ENCODE results near the gene FAM151B. TPM values are rescaled to one million over a fixed set of nuclear protein-coding genes. Genes with fewer than 3 reads are reported as not detected.
A peak's percentile ranks its signal among the peaks of the same experiment; 100 is the strongest.

Gene FAM151B
- total and polyA plus RNA-seq, 7 experiments from 2014 or later: 0.11 to 3.4 (median 0.43) TPM; not detected in 2

- Mint-ChIP-seq H3K9me3 (peaks cover 0 to 1% (median 0%) of the 10 kb centered on the region in 11 donors), H3K4me3 (no peak overlapping the region), H3K36me3 (peaks cover 0 to 12% (median 0%) of the 10 kb centered on the region in 5 donors), H3K4me1 (peaks cover 0 to 3% (median 0%) of the 10 kb centered on the region in 7 donors), H3K27ac (no peak overlapping the region), H3K27me3 (peaks cover 0 to 2% (median 0%) of the 10 kb centered on the region in 5 donors)
- intact Hi-C loops (cut with micrococcal nuclease): no loop called here
- Histone ChIP-seq H3K4me1 (ENCODE audit: control insufficient read depth in 2 of 2, insufficient read depth in 2 of 2, low read length in 2 of 2) (no peaks in the 10 kb centered on the region), H3K4me3 (ENCODE audit: low read length) (no peak overlapping the region), H3K9me3 (ENCODE audit: control insufficient read depth in 2 of 3, low read length in 3 of 3) (no peaks in the 10 kb centered on the region), H3K36me3 (ENCODE audit: control insufficient read depth in 2 of 3, insufficient read depth in 3 of 3, low read length in 3 of 3) (no peaks in the 10 kb centered on the region), H3K27ac (ENCODE audit: low read depth, low read length) (no peak overlapping the region), H3K27me3 (ENCODE audit: control insufficient read depth in 2 of 2, insufficient read depth in 2 of 2, low read length in 2 of 2) (no peaks in the 10 kb centered on the region)
- ATAC-seq (no peak), DNase-seq (no peak)
- ChIA-PET CTCF (no interaction called here), POLR2A (no interaction called here)
Measured at GRCh38 chr5:80509362-80509761, 21.5 kb downstream of the FAM151B start.

- Histone ChIP-seq H3K9me3 (ENCODE audit: control insufficient read depth in 2 of 3, low read length in 3 of 3) (no peaks in the 10 kb centered on the region), H3K36me3 (ENCODE audit: control insufficient read depth in 2 of 3, insufficient read depth in 3 of 3, low read length in 3 of 3) (no peaks in the 10 kb centered on the region), H3K4me1 (ENCODE audit: control insufficient read depth in 2 of 2, insufficient read depth in 2 of 2, low read length in 2 of 2) (no peaks in the 10 kb centered on the region), H3K27me3 (ENCODE audit: control insufficient read depth in 2 of 2, insufficient read depth in 2 of 2, low read length in 2 of 2) (no peaks in the 10 kb centered on the region), H3K4me3 (ENCODE audit: low read length) (no peak overlapping the region), H3K27ac (ENCODE audit: low read depth, low read length) (no peak overlapping the region)
- DNase-seq: peak in 1 of 9 donors; percentile 26
- CTCF ChIA-PET: no interaction called here
- Mint-ChIP-seq H3K9me3 (no peaks in the 10 kb centered on the region), H3K27me3 (no peaks in the 10 kb centered on the region), H3K4me1 (no peaks in the 10 kb centered on the region), H3K36me3 (peaks cover 0 to 4% (median 0%) of the 10 kb centered on the region in 5 donors), H3K27ac (no peak overlapping the region), H3K4me3 (no peak overlapping the region)
- POLR2A ChIA-PET: no interaction called here
- intact Hi-C loops (cut with micrococcal nuclease): no loop called here
- no peak for ATAC-seq
Measured at GRCh38 chr5:80516826-80517225, 28.9 kb downstream of the FAM151B start.

GRCh38 chr5:80540691-80541090, 52.8 kb downstream of the FAM151B start:
- Mint-ChIP-seq H3K9me3 (peaks cover 0 to 13% (median 2%) of the 10 kb centered on the region in 11 donors), H3K27ac (no peak overlapping the region), H3K4me1 (peaks cover 0 to 5% (median 0%) of the 10 kb centered on the region in 7 donors), H3K4me3 (no peak overlapping the region), H3K27me3 (peaks cover 0 to 4% (median 0%) of the 10 kb centered on the region in 5 donors), H3K36me3 (peaks cover 0 to 4% (median 0%) of the 10 kb centered on the region in 5 donors)
- Histone ChIP-seq H3K4me1 (ENCODE audit: control insufficient read depth in 2 of 2, insufficient read depth in 2 of 2, low read length in 2 of 2) (no peaks in the 10 kb centered on the region), H3K36me3 (ENCODE audit: control insufficient read depth in 2 of 3, insufficient read depth in 3 of 3, low read length in 3 of 3) (no peaks in the 10 kb centered on the region), H3K9me3 (ENCODE audit: control insufficient read depth in 2 of 3, low read length in 3 of 3) (no peaks in the 10 kb centered on the region), H3K27ac (ENCODE audit: low read depth, low read length) (no peak overlapping the region), H3K4me3 (ENCODE audit: low read length) (no peak overlapping the region), H3K27me3 (ENCODE audit: control insufficient read depth in 2 of 2, insufficient read depth in 2 of 2, low read length in 2 of 2) (no peaks in the 10 kb centered on the region)
- ChIA-PET POLR2A (no interaction called here), CTCF (no interaction called here)
- no peak for DNase-seq
- intact Hi-C loops (cut with micrococcal nuclease): no loop called here
- no peak for ATAC-seq

GRCh38 chr5:80541392-80541791, 53.5 kb downstream of the FAM151B start:
- Mint-ChIP-seq H3K9me3 (peaks cover 0 to 10% (median 2%) of the 10 kb centered on the region in 11 donors), H3K36me3 (peaks cover 0 to 4% (median 0%) of the 10 kb centered on the region in 5 donors), H3K27me3 (peaks cover 0 to 4% (median 0%) of the 10 kb centered on the region in 5 donors), H3K27ac (no peak overlapping the region), H3K4me3 (no peak overlapping the region), H3K4me1 (peaks cover 0 to 5% (median 0%) of the 10 kb centered on the region in 7 donors)
- ChIA-PET POLR2A (no interaction called here), CTCF (no interaction called here)
- DNase-seq (no peak), ATAC-seq (no peak)
- intact Hi-C loops (cut with micrococcal nuclease): no loop called here
- Histone ChIP-seq H3K27ac (ENCODE audit: low read depth, low read length) (no peak overlapping the region), H3K9me3 (ENCODE audit: control insufficient read depth in 2 of 3, low read length in 3 of 3) (no peaks in the 10 kb centered on the region), H3K27me3 (ENCODE audit: control insufficient read depth in 2 of 2, insufficient read depth in 2 of 2, low read length in 2 of 2) (no peaks in the 10 kb centered on the region), H3K4me3 (ENCODE audit: low read length) (no peak overlapping the region), H3K4me1 (ENCODE audit: control insufficient read depth in 2 of 2, insufficient read depth in 2 of 2, low read length in 2 of 2) (no peaks in the 10 kb centered on the region), H3K36me3 (ENCODE audit: control insufficient read depth in 2 of 3, insufficient read depth in 3 of 3, low read length in 3 of 3) (no peaks in the 10 kb centered on the region)

GRCh38 chr5:80554646-80555045, 66.7 kb downstream of the FAM151B start:
- no peak overlapping the region for H3K27ac Mint-ChIP-seq
- peaks cover 0 to 4% (median 0%) of the 10 kb centered on the region in 5 donors for H3K36me3 Mint-ChIP-seq

DNA sequence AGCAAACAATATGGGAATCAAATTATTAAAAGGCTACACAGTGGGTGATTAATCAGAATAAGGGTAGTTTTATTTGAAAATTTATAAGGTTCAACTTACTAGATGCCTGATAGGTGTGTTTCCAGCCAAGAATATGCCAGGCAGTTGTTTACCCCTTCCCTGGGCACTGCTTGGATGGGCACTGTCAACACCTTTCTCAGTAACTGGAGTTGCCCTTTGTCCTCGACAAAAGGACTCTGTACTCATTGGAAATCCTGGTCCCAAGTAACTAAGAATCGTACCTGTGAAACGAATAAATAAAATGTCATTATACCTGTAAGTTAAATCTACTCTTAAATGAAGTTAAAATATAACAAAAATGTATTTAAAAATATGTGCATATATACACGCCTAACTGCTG, 67.2 kb downstream of the FAM151B start:
- Mint-ChIP-seq H3K27ac (no peak overlapping the region), H3K27me3 (peaks cover 25 to 51% (median 42%) of the 10 kb centered on the region in 5 donors), H3K36me3 (peaks cover 0 to 4% (median 0%) of the 10 kb centered on the region in 5 donors), H3K4me1 (no peaks in the 10 kb centered on the region), H3K9me3 (peaks cover 0 to 6% (median 0%) of the 10 kb centered on the region in 11 donors), H3K4me3 (no peak overlapping the region)
- ATAC-seq (no peak), DNase-seq (no peak)
- ChIA-PET CTCF (no interaction called here), POLR2A (no interaction called here)
- H3K9me3 ChIP-seq (ENCODE audit: control insufficient read depth in 2 of 3, low read length in 3 of 3): no peaks in the 10 kb centered on the region
- H3K27me3 ChIP-seq (ENCODE audit: control insufficient read depth in 2 of 2, insufficient read depth in 2 of 2, low read length in 2 of 2): no peaks in the 10 kb centered on the region
- H3K4me3 ChIP-seq (ENCODE audit: low read length): no peak overlapping the region
- no peaks in the 10 kb centered on the region for H3K4me1 ChIP-seq (ENCODE audit: control insufficient read depth in 2 of 2, insufficient read depth in 2 of 2, low read length in 2 of 2)
- H3K36me3 ChIP-seq (ENCODE audit: control insufficient read depth in 2 of 3, insufficient read depth in 3 of 3, low read length in 3 of 3): no peaks in the 10 kb centered on the region
- H3K27ac ChIP-seq (ENCODE audit: low read depth, low read length): no peak overlapping the region
- intact Hi-C loops (cut with micrococcal nuclease): no loop called here

More at GRCh38 chr5:80554646-80555045, 66.7 kb downstream of the FAM151B start:
- intact Hi-C loops (cut with micrococcal nuclease): no loop called here
- Mint-ChIP-seq H3K4me1 (no peaks in the 10 kb centered on the region), H3K9me3 (peaks cover 0 to 6% (median 0%) of the 10 kb centered on the region in 11 donors), H3K4me3 (no peak overlapping the region), H3K27me3 (peaks cover 25 to 50% (median 45%) of the 10 kb centered on the region in 5 donors)
- POLR2A ChIA-PET: no interaction called here
- H3K4me1 ChIP-seq (ENCODE audit: control insufficient read depth in 2 of 2, insufficient read depth in 2 of 2, low read length in 2 of 2): no peaks in the 10 kb centered on the region
- H3K27me3 ChIP-seq (ENCODE audit: control insufficient read depth in 2 of 2, insufficient read depth in 2 of 2, low read length in 2 of 2): no peaks in the 10 kb centered on the region
- ATAC-seq: no peak
- no peak for DNase-seq
- CTCF ChIA-PET: no interaction called here
- no peaks in the 10 kb centered on the region for H3K9me3 ChIP-seq (ENCODE audit: control insufficient read depth in 2 of 3, low read length in 3 of 3)
- no peaks in the 10 kb centered on the region for H3K36me3 ChIP-seq (ENCODE audit: control insufficient read depth in 2 of 3, insufficient read depth in 3 of 3, low read length in 3 of 3)
- no peak overlapping the region for H3K4me3 ChIP-seq (ENCODE audit: low read length)
- no peak overlapping the region for H3K27ac ChIP-seq (ENCODE audit: low read depth, low read length)

GRCh38 chr5:80559244-80559643, 71.3 kb downstream of the FAM151B start:
- Mint-ChIP-seq H3K4me1 (no peaks in the 10 kb centered on the region), H3K9me3 (peaks cover 0 to 6% (median 0%) of the 10 kb centered on the region in 11 donors), H3K36me3 (no peaks in the 10 kb centered on the region), H3K27me3 (peaks cover 12 to 45% (median 35%) of the 10 kb centered on the region in 5 donors), H3K27ac (no peak overlapping the region), H3K4me3 (no peak overlapping the region)
- no peaks in the 10 kb centered on the region for H3K36me3 ChIP-seq (ENCODE audit: control insufficient read depth in 2 of 3, insufficient read depth in 3 of 3, low read length in 3 of 3)
- intact Hi-C loops (cut with micrococcal nuclease): no loop called here
- POLR2A ChIA-PET: no interaction called here
- H3K27ac ChIP-seq (ENCODE audit: low read depth, low read length): no peak overlapping the region
- H3K4me3 ChIP-seq (ENCODE audit: low read length): no peak overlapping the region
- CTCF ChIA-PET: no interaction called here
- no peak for ATAC-seq
- no peaks in the 10 kb centered on the region for H3K9me3 ChIP-seq (ENCODE audit: control insufficient read depth in 2 of 3, low read length in 3 of 3)
- H3K4me1 ChIP-seq (ENCODE audit: control insufficient read depth in 2 of 2, insufficient read depth in 2 of 2, low read length in 2 of 2): no peaks in the 10 kb centered on the region
- no peak for DNase-seq
- H3K27me3 ChIP-seq (ENCODE audit: control insufficient read depth in 2 of 2, insufficient read depth in 2 of 2, low read length in 2 of 2): no peaks in the 10 kb centered on the region

All from naive thymus-derived CD4-positive, alpha-beta T cell (primary cell).